Stimulated activated CD8-positive, alpha-beta memory T cell treated with anti-CD3 and anti-CD28 coated beads, Interleukin-12 subunit alpha, Interleukin-12 subunit beta, amount 100 ng/mL, for 24 hours (primary cell): ENCODE data around the gene GMDS.

Source experiments
- DNase-seq: peaks from one replicate; pipeline ENCODE4 v3.0.0-alpha.2; 2020; ENCODE audit errors: extremely low read depth

GMDS gene

DNA sequence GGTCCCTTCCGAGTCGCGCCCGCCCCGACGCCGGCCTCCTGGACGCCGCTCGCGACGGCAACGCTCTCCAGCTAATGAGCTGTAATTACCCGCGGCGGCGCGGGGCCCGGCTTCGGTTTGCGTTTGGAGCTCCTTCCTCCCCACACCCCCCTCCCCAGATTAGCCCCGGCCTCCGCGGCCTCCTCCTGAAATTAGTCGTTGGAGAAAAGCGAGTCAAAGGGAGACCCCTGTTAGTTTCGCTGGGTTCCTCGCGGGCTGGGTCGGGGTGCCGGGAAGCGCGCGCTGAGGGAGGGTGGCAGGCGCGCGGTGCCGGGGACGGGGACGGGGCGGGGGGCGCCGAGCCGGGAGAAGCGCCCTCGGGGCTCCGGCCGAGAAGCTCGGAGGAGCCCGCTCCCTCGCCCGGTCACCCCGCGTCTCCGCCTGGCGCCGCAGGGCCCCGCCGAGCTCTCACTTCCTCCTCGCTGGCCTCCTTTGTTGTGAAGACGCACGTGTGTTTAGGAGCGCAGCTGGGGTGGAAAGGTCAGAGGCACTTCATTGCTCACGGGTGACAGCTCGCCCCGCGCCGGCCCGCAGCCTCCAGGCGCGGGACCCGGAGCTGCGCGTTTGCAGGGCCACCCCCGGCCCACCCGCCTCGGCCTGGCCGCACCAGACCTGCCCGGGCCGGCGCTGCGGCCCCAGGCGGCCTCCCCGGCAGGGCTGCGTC, 630.8 kb downstream of the GMDS start:
- DNase-seq = no peak

DNA sequence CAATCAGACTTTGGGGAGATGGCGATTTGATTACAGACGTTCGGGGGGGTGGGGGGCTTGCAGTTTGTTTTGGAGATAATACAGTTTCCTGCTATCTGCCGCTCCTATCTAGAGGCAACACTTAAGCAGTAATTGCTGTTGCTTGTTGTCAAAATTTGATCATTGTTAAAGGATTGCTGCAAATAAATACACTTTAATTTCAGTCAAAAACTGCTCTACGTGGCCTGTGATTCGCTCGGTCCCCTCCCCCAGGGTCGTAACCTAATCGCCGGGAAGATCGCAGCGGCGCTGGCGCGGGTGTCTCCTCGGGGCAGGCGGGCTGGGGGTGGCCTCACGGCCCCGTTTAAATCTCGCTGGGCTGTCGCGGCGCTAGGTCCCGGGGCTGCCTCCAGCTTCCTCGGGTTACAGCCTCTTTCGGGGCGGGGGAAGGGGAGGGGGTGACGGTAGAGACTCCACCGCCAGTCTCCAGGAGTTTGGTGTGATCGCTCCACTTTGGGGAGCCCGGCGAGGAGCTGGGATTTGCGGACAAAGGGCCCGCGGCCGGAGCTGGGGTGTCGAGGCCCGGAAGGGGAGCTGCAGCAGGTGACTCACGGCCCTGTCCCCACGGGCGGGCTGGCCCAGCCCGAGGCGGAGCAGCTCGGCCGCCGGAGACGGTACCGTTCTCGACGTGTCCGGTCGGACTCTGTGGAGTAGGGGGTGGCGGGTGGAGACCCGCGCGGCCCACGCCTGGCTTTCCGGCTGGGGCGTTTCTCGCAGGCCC, 631.5 kb downstream of the GMDS start:
- no peak for DNase-seq

DNA sequence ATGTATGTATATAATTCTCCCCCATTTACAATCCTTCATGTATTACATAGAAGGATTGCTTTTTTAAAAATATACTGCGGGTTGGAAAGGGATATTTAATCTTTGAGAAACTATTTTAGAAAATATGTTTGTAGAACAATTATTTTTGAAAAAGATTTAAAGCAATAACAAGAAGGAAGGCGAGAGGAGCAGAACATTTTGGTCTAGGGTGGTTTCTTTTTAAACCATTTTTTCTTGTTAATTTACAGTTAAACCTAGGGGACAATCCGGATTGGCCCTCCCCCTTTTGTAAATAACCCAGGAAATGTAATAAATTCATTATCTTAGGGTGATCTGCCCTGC, 632.1 kb downstream of the GMDS start:
- no peak for DNase-seq

DNA sequence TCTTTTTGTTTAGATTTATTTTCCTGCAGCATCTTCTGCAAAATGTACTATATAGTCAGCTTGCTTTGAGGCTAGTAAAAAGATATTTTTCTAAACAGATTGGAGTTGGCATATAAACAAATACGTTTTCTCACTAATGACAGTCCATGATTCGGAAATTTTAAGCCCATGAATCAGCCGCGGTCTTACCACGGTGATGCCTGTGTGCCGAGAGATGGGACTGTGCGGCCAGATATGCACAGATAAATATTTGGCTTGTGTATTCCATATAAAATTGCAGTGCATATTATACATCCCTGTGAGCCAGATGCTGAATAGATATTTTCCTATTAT, 632.5 kb downstream of the GMDS start:
- DNase-seq = no peak

DNA sequence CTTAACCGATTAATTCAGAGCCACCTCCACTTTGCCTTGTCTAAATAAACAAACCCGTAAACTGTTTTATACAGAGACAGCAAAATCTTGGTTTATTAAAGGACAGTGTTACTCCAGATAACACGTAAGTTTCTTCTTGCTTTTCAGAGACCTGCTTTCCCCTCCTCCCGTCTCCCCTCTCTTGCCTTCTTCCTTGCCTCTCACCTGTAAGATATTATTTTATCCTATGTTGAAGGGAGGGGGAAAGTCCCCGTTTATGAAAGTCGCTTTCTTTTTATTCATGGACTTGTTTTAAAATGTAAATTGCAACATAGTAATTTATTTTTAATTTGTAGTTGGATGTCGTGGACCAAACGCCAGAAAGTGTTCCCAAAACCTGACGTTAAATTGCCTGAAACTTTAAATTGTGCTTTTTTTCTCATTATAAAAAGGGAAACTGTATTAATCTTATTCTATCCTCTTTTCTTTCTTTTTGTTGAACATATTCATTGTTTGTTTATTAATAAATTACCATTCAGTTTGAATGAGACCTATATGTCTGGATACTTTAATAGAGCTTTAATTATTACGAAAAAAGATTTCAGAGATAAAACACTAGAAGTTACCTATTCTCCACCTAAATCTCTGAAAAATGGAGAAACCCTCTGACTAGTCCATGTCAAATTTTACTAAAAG, 633.0 kb downstream of the GMDS start:
- DNase-seq = no peak

DNA sequence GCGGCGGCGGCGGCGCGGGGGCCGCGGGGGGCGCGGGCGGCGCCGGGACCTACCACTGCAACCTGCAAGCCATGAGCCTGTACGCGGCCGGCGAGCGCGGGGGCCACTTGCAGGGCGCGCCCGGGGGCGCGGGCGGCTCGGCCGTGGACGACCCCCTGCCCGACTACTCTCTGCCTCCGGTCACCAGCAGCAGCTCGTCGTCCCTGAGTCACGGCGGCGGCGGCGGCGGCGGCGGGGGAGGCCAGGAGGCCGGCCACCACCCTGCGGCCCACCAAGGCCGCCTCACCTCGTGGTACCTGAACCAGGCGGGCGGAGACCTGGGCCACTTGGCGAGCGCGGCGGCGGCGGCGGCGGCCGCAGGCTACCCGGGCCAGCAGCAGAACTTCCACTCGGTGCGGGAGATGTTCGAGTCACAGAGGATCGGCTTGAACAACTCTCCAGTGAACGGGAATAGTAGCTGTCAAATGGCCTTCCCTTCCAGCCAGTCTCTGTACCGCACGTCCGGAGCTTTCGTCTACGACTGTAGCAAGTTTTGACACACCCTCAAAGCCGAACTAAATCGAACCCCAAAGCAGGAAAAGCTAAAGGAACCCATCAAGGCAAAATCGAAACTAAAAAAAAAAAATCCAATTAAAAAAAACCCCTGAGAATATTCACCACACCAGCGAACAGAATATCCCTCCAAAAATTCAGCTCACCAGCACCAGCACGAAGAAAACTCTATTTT, 633.7 kb downstream of the GMDS start:
- DNase-seq = no peak

DNA sequence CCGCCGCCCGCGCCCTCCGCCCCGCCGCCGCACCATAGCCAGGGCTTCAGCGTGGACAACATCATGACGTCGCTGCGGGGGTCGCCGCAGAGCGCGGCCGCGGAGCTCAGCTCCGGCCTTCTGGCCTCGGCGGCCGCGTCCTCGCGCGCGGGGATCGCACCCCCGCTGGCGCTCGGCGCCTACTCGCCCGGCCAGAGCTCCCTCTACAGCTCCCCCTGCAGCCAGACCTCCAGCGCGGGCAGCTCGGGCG, 634.2 kb downstream of the GMDS start:
- no peak for DNase-seq

DNA sequence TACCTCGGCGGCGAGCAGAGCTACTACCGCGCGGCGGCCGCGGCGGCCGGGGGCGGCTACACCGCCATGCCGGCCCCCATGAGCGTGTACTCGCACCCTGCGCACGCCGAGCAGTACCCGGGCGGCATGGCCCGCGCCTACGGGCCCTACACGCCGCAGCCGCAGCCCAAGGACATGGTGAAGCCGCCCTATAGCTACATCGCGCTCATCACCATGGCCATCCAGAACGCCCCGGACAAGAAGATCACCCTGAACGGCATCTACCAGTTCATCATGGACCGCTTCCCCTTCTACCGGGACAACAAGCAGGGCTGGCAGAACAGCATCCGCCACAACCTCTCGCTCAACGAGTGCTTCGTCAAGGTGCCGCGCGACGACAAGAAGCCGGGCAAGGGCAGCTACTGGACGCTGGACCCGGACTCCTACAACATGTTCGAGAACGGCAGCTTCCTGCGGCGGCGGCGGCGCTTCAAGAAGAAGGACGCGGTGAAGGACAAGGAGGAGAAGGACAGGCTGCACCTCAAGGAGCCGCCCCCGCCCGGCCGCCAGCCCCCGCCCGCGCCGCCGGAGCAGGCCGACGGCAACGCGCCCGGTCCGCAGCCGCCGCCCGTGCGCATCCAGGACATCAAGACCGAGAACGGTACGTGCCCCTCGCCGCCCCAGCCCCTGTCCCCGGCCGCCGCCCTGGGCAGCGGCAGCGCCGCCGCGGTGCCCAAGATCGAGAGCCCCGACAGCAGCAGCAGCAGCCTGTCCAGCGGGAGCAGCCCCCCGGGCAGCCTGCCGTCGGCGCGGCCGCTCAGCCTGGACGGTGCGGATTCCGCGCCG, 634.7 kb downstream of the GMDS start:
- DNase-seq = no peak

DNA sequence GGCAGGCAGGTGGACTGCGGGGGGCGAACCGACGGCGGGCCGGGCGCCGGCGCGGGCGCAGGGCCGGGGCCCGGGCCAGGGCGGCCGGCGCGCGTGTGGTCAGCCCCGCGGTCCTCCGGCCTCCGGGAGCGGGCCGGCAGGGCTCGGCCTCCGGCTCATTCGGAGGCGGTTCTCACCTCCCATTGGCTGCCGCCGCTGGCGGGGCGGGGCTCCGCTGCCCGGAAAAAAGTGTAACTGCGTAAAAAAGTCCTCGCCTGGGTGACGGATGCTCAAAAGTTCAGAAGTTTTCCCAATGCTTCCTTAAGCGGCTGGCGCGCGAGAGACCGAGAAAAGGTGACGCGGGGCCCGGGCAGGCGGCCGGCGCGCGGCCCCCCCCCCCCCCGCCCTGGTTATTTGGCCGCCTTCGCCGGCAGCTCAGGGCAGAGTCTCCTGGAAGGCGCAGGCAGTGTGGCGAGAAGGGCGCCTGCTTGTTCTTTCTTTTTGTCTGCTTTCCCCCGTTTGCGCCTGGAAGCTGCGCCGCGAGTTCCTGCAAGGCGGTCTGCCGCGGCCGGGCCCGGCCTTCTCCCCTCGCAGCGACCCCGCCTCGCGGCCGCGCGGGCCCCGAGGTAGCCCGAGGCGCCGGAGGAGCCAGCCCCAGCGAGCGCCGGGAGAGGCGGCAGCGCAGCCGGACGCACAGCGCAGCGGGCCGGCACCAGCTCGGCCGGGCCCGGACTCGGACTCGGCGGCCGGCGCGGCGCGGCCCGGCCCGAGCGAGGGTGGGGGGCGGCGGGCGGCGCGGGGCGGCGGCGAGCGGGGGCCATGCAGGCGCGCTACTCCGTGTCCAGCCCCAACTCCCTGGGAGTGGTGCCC, 635.5 kb downstream of the GMDS start, which contains the start of gene FOXC1:
TSS of gene FOXC1 (plus strand) at position 268 of the 849 bp plus-strand sequence. CDS start at position 799, 531 bp downstream.
- DNase-seq = no peak

DNA sequence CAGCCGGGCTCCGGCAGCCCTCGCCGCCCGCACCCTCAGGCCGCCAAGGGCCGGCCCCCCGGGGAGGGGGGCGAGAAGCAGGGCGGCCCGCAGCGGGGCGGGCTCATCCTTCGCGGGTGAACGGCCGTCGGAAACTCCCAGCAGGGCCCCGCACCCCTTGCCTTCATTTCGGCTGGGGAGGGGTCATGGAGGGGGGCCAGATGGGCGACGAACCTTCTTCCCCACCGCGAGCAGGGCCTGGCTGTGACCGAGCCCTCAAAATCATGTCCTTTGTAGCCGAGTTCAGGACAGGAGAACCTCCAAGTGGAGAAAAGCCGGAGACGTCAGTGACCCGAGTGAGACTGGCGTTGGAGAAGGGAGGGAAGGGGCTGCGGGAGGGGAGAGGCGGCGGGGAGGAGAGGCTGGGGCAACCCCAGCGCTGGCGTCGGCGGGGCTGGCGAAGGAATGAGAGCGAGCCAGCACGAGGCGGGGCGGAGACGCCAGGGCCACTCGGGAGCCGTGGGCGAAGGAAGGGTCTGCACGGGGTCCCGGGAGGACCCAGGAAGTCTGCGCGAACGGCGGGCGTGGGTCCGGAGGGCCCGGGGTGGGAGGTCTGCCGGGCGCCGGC, 636.3 kb downstream of the GMDS start:
- DNase-seq = no peak

DNA sequence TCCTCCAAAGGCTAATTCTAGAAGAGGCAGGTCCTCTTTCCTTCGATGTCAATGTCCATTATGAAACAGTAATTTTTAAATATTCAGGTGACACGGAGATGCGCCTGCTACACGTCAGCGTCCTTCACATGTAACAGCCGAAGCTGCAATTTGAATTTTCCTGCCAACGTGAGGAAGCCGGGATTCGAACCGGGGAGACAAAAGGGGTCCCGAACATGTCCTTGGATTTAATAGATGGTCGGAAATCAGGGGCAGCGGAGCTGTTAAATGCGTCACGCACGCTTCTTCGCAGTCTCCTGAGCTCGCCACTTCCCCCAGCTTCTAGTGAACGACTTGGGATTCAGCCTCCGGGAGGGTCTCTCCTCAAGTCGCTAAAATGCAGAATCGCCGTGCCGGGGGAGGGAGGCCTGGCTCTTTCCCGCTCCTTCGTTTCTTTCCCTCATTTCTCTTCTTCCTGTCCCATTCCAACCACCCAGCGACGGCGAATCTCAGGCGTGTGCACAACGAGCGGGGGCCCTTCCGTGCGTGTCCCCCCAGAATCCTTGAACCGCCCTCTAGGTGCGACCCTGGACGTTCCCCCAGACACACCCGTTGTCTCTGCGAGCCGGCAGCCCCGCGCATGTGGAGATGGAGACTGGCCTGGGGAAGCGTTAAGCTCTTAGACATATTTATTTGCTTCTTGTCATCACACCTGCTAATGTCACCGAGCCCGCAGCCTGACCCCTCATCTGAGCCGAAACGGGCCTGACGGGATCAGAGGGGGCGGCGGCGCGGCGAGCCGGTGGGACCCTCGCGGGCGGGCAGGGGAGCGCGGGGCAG, 637.0 kb downstream of the GMDS start:
- DNase-seq = no peak

DNA sequence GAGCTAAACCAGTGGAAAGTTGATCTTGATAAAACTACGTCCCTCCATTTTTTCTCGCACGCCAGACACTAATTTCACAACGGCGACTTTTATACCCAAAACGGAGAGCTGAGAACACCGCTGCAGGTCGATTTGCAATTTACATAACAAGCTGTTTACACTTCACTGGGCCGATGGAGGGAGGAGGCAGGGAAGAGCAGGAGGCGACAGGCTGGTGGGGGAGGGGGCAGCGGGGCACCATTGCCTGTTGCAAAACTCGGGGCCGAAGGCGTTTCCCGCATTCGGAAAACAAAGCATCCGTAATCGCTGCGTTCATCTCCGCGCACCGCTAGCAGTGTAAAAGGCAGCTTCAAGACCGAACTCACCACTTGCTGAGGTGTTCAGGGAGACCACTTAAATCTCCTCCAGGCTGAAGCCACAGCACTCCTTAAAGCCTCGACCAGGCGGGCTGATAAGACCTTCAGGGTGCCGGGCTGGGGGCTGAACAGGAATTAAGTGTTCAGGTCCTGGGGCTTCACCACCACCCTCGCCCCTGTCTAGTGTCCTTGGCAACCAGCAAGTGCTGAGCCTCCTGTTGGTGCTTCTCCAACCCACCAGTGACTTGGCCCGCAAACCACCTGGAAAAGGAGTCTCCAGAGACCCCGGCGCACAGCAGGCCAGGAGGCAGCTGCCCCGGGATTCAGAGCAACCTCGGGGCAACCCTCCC, 637.7 kb downstream of the GMDS start:
- no peak for DNase-seq

DNA sequence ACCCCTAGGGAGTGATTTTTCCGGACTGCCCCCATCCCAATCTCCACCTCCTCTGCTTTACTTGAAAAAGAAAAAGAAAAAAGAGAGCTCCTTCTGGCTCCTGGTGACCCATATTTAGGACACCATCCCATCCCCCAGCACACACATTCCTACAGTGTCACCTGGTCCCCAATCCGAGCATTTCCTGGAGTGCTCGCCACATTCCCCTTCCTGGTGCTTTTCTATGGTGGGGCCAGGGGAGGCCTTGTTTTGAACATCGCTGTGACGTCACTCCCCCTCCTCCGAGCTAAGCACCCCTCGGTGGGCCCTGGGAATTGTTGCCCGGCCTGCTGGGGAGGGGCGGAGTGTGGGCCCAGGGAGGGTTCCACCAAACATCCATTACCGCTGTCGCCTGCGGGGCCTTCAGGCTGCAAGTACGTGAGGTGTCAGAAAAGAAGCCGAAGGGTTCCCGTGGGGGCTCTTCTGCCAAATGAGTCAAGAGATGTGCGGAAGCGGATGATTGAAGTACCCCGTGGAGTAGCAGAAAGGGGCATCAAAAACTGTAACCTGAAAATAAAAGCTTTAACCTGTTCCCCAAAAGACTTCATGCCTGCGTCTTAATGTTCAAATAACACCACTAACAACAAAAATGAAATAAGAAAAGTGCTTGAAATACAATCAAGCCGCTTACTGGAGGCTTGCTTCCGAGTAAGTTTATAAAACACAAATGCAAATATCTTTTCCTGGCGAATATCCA, 638.5 kb downstream of the GMDS start:
- no peak for DNase-seq

DNA sequence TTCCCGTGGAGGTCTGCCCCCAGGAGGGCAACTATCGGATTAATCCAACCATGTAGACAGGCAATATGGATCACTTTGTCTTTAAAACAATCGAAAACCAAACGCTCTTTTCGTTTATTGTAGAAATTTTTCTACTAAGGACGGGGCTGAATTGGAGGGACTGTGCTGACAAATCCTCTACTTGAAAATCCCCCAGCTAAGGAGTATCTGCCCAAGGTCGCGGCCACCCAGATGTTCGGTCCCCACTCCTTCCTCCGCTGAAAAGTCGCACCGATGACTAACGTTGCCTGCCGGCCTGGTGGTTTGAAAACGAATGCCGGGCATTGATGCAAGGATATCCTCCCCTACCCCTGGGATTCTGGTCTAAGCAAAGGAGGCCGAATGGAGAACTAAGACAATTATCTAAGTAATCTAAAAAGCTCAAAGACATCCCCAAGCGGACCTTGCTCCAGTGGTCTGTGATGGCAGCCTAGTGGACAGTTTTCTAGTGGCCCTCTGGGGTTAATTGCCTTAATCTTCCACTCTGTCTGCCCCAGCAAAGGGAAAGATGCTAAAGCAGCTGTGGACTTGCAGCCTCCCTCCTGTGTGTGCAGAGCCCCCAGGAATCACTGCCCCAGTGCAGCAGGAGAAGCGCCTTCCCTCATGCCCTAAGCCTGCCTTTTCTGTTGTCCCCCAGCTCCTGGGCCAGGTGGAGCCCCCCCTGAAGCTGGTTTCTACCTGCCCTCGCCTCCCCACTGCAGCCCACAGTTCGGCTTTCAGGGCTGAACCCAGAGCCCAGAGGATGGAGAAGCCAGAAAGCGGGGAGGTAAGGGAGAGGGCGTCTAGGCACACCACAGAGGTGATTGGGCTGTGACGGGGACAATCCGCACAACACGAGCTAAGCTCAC, 639.3 kb downstream of the GMDS start:
- no peak for DNase-seq

DNA sequence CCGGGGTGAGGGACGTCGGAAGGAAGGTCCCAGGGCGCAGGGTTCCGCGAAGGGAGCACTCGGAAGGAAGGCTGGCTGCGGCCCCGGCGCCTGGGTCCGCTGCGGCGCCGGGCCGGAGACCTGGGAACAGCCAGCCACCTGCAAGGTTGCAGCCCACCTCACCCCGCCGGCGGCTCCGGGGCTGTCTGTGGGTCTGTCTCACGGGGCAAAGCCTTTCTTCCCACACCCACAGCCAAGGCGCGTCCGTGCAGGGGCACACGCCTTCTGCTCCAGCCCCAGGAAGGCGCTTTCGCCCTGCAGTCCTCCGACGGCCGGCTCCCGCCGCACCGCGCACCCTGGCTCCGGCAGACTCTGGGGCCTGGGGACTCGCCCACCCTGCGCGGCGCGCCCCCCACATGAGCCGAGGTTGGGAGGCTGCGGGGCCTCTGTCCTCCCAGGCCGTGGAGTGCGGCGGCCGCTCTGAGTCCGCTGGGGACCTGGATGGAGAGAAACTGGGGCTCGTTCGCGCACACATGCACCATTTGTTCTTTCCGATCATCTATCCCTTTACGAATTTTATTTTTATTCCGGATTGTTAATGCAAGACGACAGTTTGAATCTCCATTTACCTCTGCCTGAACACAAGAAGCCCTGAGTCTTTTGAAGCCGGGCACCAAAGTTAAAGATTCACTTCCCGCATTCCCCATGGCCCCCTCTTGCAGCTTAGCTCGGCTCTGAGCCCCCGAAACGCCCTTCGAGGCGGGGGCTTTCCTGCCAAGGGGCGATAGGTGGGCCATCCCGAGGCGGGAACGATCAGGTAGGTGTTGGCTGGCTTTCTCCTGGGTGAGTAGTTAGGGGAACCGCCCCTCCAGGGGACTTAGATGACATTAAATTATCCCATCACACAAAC, 640.2 kb downstream of the GMDS start:
- DNase-seq = no peak
